NCI-H1436 treated with DMSO at 0.1 percent for 48 hours (cell line): Measurements from ENCODE around the gene SFRP2.

ENCODE experiments used
- DNase-seq: peaks from one replicate; lab custom pipeline; 2025; lab: John Stamatoyannopoulos, UW

Gene SFRP2

DNA sequence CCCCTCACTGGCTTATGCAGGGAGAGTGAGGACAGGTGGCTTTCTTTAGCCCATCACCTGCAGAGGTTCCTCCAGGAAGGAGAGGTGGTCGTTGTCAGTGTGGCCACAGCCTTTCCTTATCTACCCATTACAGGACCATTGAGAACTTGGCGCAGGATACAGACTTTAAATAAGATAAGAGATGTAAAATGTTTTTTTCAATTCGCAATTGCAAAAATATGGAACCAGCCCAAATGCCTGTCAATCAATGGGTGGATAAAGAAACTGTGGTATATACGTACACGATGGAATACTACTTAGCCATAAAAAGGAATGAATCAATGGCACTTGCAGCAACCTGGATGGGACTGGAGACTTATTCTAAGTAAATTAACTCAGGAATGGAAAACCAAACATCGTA lies 22.1 kb downstream of the SFRP2 start:
- DNase-seq, result no peak

DNA sequence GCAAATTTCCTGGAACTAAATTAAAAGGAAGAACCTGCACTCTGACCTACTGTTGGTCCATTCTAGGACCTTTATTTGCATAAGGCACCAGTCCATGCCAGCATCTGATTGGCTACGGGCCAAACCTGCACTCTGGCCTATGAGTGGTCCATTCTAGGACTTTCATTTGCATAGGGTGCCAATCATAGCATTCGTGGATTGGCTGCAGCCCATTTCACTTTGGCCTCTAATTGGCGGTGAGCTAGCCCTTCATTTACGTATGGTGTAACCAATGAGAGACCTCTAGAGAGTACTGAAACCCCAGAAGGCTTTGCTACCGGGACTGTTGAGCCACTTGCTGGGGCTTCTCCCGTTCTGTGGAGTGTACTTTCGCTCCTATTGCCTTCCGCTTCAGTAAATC lies 23.0 kb downstream of the SFRP2 start:
- DNase-seq, result no peak

DNA sequence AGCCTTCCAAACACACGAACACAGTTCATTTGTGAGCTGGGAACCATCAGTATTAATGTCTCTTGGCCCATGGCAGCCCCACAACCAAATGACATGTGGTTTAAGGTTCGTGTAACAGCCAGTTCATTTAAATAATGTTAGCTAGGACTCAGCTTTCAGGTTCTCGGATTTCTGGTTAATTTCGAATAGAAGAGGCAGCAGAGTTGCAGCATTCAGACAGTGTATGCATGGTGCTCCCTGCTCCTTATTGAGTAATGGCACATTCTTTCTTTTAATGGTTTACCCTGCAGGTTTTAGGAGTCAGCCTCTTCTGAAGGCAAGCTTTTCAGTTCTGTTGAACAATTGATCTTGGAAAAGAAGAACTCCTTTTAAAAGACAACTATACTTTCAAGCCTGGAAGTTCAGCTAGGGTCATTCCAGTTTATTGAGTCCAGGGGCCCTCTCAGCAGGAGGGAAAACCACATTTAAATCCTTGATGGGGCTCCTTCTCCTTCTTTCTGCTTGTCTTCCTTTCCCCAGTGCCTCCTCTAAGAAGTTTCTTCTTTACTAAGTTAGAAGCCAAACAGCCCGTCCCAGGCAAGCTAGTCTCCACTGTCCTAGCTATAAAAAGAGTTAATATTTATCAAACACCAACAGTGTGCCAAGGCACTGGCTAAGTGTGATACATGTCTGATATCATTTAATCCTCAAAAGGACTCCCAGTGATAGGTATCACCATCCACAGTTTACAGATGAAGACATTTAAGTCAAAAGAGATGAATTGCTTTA lies 24.1 kb downstream of the SFRP2 start:
- no peak for DNase-seq

- no peak for DNase-seq
Observed at GRCh38 chr4:153763404-153763803, 25.5 kb downstream of the SFRP2 start.

DNA sequence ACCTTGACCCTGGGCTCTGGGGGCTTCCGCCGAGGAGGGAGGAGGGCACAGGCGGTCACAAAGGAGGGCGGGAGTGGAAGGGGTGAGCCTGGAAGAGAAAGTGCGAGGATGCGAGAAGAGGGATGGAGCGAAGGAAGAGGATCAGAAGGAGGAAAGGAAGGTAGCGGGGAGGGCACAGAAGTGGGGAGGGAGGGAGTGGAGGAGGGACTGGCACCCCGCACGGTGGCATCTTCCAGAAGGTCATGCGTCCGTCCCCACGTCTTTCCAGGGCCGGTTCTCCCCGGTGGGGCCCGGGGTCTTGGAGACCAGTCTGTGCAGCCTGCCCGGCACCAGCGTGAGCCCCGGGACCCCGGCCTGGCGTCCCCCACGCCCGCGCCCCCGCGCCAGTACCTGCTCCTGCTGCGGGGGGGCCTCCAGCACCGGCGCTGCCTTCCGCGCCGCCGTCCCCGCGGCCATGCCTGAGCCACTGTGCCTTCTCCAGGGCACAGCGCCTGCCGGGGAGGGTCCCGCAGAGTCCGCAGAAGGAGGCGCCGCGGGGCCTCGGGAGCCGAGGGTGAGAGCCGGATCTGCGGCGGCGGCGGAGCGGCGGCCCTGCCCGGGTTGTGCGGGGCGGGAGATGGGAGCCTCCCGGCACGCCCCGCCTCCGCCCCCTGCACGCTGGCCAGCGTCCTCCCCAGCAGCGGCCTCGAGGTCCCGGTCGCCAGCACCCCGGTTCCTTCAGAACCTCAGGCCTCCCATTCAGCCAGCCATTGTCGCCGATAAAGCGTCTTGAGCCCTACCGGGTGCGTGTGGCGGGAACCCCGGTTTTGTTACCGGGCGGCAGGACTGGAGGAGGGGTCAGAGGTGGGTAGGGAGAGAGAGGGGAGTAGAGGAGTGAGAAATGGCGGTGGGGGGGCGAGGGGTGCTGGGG lies 29.2 kb downstream of the SFRP2 start, which contains the start of gene RNF175:
RNF175 (minus strand) TSS at position 618 of the 910 bp plus-strand sequence; CDS start at position 456, 162 bp downstream.
- no peak for DNase-seq

GRCh38 chr4:153758688-153759406 lies 30.0 kb downstream of the SFRP2 start:
- DNase-seq, result no peak

DNA sequence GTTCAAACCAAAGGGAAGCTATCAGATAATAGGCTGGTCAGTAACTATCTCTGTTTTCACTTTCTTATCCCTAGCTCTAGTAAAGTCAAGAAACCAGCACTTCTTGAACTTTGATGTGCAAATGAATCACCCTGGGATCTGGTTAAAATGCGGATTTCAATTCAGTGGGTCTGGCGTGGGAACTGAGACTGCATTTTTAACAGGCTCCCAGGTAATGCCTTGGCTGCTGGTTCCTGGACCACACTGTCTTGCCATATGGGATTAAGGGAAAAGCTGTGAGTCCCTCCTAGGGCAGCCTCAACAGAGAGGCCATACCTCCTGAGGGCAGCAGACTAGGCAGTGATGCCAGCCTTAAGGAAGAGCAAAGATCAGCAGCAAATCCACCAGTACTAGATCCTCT lies 30.7 kb downstream of the SFRP2 start:
- no peak for DNase-seq

GRCh38 chr4:153757407-153757806 lies 31.5 kb downstream of the SFRP2 start:
- DNase-seq, result no peak

- no peak for DNase-seq
Observed at GRCh38 chr4:153755186-153755585, 33.7 kb downstream of the SFRP2 start.

DNA sequence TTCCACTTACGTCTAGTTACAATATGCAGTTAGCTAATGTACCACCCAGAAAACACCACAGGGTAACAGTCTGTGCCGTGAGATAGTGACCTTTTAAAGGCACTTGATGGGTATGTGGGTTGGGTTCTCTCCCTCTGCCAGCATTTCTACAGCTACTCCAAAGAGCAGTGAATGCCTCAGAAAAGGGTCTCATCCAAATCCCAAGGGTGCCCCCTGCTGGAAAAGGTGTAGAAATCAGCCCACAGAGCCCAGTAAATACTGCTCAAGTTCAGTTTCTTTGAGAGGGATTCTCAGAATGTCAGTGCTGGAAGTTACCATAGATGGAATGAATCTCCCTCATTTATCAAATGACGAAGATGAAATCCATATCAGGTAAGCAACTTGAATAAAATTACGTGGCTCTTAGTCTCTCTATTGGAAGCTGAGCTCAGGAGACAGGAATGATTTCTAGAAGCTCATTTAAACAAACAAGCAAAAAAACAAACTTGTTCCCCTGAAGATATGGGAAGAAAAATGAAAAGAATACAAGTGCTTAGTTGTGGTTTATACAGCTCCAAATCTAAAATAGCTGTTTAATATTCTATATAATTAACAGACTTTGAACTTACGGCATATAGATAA lies 38.6 kb downstream of the SFRP2 start:
- DNase-seq, result no peak

GRCh38 chr4:153748378-153748777 lies 40.5 kb downstream of the SFRP2 start:
- no peak for DNase-seq

- DNase-seq, result no peak
Observed at GRCh38 chr4:153747406-153747955, 41.4 kb downstream of the SFRP2 start.

DNA sequence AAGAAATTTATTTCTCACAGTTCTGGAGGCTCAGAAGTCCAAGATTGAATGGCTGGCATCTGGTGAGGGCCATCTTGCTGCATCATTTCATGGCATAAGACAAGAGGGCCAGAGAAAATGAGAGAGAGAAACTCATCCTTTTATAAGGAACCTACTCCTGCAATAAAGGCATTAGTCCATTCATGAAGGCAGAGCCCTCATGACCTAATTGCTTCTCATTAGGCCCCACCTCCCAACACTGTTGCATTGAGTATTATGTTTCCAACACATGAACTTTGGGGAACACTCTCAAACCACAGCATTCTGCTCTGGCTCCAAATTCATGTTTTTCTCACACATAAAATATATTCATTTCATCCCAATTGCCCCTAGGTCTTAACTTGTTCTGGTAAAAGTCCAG lies 43.2 kb downstream of the SFRP2 start:
- no peak for DNase-seq

- DNase-seq, result no peak
Observed at GRCh38 chr4:153741541-153741940, 47.3 kb downstream of the SFRP2 start.

GRCh38 chr4:153735906-153736461 lies 52.9 kb downstream of the SFRP2 start:
- DNase-seq, result no peak

DNA sequence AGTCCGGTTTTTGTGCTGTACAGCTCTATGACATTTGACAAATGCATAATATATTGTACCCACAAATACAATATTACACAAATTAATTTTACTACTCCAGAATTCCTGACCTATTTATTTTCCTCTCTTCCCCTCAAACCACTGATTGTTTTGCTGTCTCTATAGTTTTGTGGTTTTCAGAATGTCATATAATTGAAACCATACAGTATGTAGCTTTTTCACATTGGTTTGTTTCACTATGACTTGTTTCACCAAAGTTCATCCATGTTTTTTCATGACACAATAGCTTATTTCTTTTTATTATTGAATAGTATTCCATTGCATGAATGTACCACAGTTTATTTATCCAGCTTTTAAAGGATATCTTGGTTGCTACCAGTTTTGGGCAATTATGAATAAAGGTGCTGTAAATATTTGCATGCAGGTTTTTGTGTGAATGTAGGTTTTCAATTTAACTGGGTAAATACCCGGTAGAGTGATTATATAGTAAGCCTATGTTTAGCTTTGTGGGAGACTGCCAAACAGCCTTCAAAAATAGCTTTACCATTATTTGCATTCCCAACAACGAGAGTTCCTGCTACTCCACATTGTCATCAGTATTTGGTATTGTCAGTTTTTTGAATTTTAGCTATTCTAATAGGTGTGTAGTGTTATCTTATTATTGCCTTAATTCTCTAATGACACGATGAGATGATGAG lies 55.0 kb downstream of the SFRP2 start:
- DNase-seq, result no peak

GRCh38 chr4:153731239-153731638 lies 57.6 kb downstream of the SFRP2 start:
- DNase-seq, result no peak
